Stimulated activated CD8-positive, alpha-beta memory T cell treated with anti-CD3 and anti-CD28 coated beads, Interleukin-7, amount 100 ng/mL, for 48 hours (primary cell): ENCODE measurements around the gene RASAL2.
"Not testable (repeated sequence)": the region's sequence is repeated elsewhere in the genome, so short reads cannot be mapped to it uniquely, and the experiment has no call there.

ENCODE experiments used
- DNase-seq, 2 donors: peaks; one replicate each; pipeline ENCODE4 v3.0.0-alpha.2; 2020; ENCODE audit warnings: low read depth in 1 of 2; ENCODE audit errors: extremely low read depth in 1 of 2

The RASAL2 gene

GRCh38 chr1:178500091-178500770 lies 406.3 kb downstream of the RASAL2 start:
- DNase-seq: no peak

DNA sequence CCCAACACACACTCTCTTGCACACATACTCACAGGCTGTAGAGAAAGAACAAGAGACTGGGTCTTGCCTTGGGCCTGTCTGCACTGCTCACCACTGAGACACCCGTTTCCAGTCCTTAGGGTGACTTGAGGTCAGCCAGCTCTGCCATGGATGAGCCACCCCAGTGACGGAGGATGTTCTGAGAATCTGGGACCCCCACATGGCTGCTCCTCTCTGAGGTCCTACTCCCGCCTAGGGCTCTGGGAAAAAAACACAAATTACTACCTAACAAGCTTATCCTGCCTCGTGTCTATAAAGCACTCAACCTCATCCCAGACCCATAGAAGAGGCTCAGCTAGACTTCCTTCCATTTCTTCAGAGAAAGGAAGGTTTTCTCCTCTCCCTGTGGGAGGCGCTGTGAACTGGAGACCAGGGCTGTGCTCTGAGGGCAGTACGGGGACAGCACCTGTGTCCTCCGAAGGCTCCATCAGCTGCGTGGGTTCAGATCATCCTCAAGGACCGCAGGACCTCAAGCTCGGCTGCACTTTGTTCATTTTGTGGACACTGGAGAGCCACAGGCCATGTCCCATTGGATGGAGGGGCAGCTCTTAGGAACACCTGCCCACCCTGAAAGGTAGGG lies 407.1 kb downstream of the RASAL2 start:
- no peak for DNase-seq

GRCh38 chr1:178501705-178502329 lies 407.9 kb downstream of the RASAL2 start:
- peak; percentile 17 to 35 for DNase-seq

- no peak for DNase-seq
Measured at GRCh38 chr1:178502330-178502714, 408.4 kb downstream of the RASAL2 start.

GRCh38 chr1:178502856-178503255 lies 409.0 kb downstream of the RASAL2 start:
- DNase-seq: no peak

DNA sequence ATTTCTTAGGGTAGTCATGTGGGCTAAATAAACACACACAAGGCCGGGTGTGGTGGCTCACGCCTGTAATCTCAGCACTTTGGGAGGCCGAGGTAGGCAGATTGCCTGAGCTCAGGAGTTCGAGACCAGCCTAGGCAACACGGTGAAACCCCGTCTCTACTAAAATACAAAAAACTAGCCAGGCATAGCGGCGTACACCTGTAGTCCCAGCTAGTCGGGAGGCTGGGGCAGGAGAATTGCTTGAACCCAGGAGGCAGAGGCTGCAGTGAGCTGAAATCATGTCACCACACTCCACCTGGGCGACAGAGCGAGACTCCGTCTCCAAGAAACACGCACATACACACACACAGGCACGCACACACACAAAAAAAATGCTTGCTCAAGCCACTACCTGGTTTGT lies 409.4 kb downstream of the RASAL2 start:
- not testable (repeated sequence) for DNase-seq

GRCh38 chr1:178503849-178504248 lies 409.9 kb downstream of the RASAL2 start:
- no peak for DNase-seq

GRCh38 chr1:178504286-178504685 lies 410.4 kb downstream of the RASAL2 start:
- DNase-seq: no peak

DNA sequence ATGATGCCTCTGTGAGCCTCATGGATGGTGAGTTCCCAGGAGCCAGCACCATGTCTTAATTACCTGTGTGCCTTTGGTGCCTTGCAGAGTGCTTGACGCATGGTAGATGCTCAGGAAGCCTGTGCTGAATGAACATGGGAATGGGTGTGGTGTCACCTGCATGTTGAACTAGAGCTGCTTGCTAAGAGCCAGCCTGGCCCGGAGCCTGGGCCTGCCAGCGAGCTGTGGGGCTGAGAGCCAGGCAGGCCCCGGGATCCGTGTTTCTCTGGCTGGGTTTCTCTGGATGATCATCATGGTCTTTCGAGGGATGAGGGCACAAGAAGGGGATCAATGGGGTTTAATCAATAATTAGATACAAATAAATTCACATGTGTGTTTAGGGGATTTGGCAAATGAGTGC lies 412.3 kb downstream of the RASAL2 start:
- no peak for DNase-seq

- DNase-seq: no peak
Measured at GRCh38 chr1:178506669-178507068, 412.8 kb downstream of the RASAL2 start.

- DNase-seq: no peak
Measured at GRCh38 chr1:178509414-178510007, 415.6 kb downstream of the RASAL2 start.

DNA sequence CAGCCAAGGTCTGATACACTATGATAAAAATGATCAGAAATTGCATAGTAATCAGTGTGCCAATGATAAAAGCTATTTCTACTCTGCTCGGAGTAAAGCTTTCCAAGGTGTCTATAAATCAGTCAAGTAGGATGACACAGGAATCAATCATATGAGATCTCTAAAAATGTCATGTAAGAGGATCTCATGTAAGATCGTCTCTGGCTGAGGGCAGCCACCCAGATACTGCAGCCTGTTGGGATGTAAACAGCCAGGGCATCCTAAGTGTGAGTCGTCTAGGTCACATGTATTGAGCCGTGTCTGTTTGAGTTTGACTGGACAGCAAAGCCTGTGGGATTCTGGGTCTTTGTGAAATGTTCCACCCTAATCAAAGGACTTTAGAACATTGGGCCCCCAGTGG lies 416.3 kb downstream of the RASAL2 start:
- no peak for DNase-seq

DNA sequence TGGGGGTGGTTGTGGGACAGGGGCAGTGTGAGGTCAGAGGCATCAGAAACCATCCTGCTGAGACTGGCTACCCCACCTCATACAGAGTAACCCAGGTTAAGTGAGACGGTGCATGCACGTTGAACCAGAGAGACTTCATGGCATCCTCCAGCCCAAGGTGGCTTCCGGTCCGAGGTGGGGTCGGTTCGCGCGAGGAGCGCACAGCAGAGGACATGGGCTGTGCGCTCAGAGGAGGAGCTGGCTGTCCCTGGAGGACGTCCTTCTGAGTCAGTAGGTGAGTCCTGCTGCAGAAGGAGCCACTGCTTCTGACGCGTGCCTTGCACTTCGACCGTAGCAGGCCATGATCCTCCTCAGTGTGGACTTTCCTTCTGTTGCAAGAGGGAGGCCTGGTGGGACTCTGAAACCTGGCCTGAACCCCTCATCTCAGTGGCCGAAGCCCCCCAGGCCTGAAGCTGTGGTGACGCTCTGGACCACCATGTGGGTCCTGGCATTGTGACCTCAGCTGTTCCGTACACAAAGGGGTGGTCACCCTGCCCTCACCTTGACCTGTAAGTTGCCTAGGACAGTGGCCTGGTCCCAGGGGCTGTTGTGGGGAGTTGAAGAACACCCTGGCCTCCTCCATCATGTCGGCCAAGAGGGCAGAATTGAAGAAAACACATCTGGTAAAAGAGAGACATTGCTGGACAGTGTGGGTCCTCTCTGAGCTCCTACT lies 418.8 kb downstream of the RASAL2 start, which contains the start of gene TEX35:
Gene TEX35 (plus strand): TSS at position 544 of the 712 bp plus-strand sequence. CDS start 80 bp downstream, at position 624.
- no peak for DNase-seq

GRCh38 chr1:178513278-178513983 lies 419.5 kb downstream of the RASAL2 start:
- DNase-seq: no peak

DNA sequence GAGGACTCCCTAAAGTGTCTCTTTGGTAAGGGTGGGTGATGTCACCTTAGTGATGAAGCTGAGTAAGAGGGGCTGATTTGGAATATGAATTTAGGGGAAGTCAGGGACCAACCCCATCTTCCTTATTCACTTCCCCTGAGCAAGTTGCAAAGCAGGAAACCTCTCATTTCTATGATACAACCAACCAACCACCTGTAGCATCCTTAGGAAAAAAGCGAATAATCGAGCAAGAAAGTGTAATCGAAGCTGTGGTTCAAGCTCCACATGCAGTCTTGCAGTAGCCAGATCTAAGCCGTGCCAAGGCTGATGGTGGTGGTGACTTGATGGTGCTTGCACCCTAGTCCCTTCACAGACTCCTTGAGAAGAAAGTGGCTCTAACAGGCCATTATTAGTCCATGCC lies 422.2 kb downstream of the RASAL2 start:
- DNase-seq: no peak

GRCh38 chr1:178518894-178519293 lies 425.0 kb downstream of the RASAL2 start:
- no peak for DNase-seq

- no peak for DNase-seq
Measured at GRCh38 chr1:178520803-178521202, 426.9 kb downstream of the RASAL2 start.

DNA sequence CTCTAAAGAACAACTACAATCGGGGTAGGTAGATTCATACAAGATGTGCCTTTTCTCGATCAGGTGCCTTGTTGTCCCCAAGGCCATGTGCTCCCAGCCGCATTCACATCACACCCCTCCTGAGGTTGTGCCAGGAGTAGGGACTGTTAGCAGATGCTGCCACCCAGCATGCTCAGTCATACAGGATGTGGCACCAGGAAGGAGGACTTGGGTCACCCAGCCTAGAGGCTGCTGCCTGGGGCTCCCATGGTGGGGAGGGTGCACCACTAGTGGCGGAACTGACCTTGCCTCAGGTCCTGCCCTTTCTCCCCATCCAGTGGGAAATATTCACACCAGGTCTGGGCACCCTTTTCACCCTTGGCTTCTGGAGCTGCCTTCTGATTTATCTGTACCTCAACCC lies 427.3 kb downstream of the RASAL2 start:
- no peak for DNase-seq

DNA sequence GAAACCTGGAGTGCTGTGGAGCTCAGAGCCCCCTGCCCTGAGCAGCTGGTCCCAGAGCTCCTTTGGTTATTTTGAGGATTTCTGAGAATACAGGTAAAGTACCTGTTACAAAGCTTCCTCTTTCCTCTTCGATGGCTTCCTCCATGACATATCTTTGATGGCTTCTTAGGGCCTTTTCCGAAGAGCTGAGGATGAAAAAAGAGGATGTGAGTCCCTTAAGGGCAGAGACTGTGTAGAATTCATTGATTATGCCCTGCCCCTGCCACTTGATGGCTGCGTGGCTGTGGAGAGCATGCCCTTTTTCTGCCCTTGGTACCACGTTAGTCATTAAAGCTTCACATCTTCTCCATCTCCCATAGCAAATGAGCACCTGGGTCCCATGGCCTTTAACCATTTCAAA lies 433.2 kb downstream of the RASAL2 start:
- DNase-seq: no peak

DNA sequence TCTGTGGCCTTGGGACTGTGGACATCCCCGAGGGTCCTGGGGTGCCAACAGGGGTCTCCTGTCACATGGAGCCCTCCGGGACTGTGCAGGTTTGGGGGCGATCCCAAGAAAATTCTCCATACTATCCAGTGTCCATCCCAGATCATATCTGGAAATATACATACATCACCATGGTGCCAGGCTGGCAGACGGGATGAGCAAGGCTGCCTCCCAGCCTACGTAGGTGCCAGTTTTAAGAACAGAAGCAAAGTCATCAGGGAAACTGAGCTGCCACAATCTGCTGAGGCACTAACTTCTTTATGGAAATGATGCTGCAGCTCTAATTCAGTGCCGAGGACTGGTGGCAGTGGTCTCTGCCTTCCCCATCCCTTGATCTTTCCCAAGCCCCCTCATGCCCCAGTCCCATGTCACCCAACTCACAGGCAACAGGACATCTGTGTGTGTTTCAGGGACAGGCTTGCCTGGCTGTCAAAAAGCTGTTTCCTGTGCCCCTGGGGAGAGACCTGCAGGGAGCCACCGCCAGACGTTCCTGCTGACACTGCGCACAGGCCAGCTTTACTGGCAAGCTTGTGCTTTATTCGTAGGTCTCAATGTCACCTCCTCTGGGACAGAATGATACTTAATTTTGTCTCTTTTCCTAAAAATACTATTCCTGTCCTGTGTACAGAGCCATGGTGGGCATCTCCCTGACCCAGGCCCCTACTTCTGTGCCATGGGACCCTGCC lies 434.5 kb downstream of the RASAL2 start:
- DNase-seq: no peak
